Measurements from ENCODE around the gene MAGOH. TPM values are rescaled to one million over a fixed set of nuclear protein-coding genes. Genes with fewer than 3 reads are reported as not detected.

MAGOH gene
- total and polyA plus RNA-seq, 9 of the 15 experiments (the other 6 are each of a cell fraction or from before 2014, with no cell fraction given) = 102 to 342 (median 135) TPM

GRCh38 chr1:53220171-53220961 lies 18.0 kb downstream of the MAGOH start, which contains the start of gene CZIB (continued):
- TF ChIP-seq ETV1 (tag; conservative IDR thresholded peaks at IDR 0.05; ENCODE audit: low read depth) (peak; percentile 95), ZNF174 (CRISPR knock-in tag; IDR thresholded peaks at IDR 0.05) (no peak), CCAR2 (IDR thresholded peaks at IDR 0.05; ENCODE audit: low read depth, low read length) (no peak), ZBTB2 (IDR thresholded peaks at IDR 0.05) (peak; percentile 96), PHB2 (IDR thresholded peaks at IDR 0.05; ENCODE audit: low read depth) (no peak), DLX4 (CRISPR knock-in tag; IDR thresholded peaks at IDR 0.05) (no peak), VEZF1 (CRISPR knock-in tag; IDR thresholded peaks at IDR 0.05) (peak; percentile 99), IRF2 (CRISPR knock-in tag; IDR thresholded peaks at IDR 0.05) (no peak), SMAD2 (IDR thresholded peaks at IDR 0.05; ENCODE audit: low read depth, low read length) (no peak), HBP1 (CRISPR knock-in tag; IDR thresholded peaks at IDR 0.05) (peak; percentile 69; the same call in 1 of the 2 replicates), JUND (IDR thresholded peaks at IDR 0.05; ENCODE audit: borderline replicate concordance, low read depth, low read length) (peak; percentile 41), JUND (tag; IDR thresholded peaks at IDR 0.05; ENCODE audit: borderline replicate concordance, low read depth, low read length) (peak; percentile 57; the same call in 2 of the 3 replicates), NR1H2 (CRISPR knock-in tag; IDR thresholded peaks at IDR 0.05) (peak; percentile 72; the same call in 1 of the 2 replicates), STAT5B (CRISPR knock-in tag; IDR thresholded peaks at IDR 0.05) (no peak), TRIM24 (IDR thresholded peaks at IDR 0.05) (peak in 1 of 2 experiments; percentile 48; a peak in 1 of 4 replicates), ZBTB34 (CRISPR knock-in tag; IDR thresholded peaks at IDR 0.05) (no peak), U2AF1 (optimal IDR thresholded peaks at IDR 0.05; ENCODE audit: low read depth, low read length) (no peak), THAP12 (CRISPR knock-in tag; IDR thresholded peaks at IDR 0.05) (peak; percentile 81), HMG20B (CRISPR knock-in tag; IDR thresholded peaks at IDR 0.05) (no peak)

All from K562 (cell line).